Measurements from ENCODE around the gene MAGI2.

MAGI2 gene

DNA sequence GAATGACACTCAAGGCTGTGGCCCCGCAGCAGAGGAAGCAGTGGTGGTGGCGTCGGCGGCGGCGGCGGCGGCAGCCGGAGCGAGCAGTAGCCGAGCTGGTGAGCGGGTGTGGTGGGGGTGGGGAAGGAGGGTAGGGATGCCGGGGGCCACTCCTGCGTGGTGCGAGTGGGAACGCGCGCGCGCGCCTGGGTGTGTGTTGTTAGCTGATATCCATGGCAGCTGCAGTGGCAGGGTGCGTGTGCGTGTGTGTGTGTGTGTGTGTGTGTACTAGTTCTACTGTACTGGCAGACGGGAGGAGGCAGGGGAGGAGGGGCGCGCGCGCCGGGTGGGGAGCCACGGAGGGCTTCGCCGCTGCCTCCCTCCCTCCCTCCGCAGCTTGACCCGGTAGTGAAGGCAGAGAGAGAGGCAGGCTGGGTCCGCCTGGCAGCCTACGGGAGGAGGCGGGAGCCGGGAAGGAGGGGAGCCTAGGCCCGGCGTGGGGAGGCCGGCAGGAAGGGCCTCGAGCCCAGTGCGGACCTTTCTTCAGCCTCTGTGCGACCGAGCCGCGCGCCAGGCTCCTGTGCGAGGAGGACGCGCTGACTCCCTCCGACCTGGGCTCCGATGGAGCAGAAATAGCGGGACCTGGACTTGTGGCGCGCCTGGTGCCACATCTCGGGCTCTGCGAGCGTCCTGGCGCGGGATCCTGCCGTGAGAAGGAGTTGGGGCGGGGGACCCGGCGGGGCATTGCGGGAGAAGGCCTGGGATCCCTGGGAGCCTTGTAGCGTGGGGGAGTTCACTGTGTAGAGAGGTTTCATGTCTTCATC is at the start of gene MAGI2:
Gene MAGI2 (minus strand): TSS at position 110 of the 803 bp plus-strand sequence. CDS start 347 bp downstream, outside the sequence.
- peak; percentile 93 for DNase-seq (ENCODE audit: low read depth)

DNA sequence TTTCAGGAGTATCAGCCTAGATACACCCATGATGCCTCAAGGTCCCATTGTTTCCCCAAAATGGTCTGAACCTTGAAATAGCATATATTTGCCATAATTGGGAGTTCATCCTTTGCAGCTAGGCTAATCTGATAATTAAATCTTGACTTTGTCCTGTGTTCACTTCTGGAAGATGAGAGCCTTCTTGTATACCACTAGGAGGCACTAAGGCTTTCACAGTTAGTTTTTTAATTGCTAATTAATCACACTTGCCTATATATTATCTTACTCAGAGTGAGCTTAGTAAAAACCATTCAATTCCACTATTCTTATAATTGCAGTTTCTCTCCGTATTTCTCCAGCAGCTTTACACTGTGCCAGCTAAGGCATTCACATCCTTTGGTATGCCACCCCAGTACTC is 48.7 kb upstream of the MAGI2 start:
- DNase-seq (ENCODE audit: low read depth), result peak; percentile 15

DNA sequence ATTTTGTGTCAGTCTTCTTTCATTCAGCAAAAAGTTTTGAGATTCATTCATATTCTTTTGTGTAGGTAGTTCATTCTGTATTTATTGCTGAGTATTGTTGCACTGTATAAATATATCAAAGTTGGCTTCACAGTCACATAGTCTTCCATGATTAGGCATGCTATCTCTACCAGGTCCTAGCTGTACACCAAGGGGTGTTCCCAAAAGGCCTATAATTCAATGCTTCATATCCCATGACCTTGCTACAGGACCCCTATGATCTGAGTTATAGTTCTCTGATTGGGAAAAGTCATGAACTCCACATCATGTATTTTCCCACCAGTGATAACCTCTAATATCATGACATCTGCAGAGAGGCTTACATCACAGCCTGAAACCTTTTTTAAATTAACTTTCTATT is 47.3 kb upstream of the MAGI2 start:
- no peak for DNase-seq (ENCODE audit: low read depth)

DNA sequence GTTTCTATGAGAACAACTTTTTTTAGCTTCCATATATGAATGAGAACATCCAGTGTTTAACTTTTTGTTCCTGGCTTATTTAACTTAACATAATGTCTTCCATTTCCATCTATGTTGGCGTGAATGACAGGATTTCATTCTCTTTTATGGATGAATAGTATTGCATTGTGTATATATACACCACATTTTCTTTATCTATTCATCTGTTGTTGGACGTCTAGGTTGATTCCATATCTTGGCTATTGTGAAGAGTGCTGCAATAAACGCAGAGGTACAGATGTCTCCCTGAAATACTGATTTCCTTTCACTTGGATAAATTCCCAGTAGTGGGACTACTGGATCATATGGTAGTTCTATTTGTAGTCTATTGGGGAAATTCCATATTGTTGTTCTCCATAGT is 44.3 kb upstream of the MAGI2 start:
- no peak for DNase-seq (ENCODE audit: low read depth)

DNA sequence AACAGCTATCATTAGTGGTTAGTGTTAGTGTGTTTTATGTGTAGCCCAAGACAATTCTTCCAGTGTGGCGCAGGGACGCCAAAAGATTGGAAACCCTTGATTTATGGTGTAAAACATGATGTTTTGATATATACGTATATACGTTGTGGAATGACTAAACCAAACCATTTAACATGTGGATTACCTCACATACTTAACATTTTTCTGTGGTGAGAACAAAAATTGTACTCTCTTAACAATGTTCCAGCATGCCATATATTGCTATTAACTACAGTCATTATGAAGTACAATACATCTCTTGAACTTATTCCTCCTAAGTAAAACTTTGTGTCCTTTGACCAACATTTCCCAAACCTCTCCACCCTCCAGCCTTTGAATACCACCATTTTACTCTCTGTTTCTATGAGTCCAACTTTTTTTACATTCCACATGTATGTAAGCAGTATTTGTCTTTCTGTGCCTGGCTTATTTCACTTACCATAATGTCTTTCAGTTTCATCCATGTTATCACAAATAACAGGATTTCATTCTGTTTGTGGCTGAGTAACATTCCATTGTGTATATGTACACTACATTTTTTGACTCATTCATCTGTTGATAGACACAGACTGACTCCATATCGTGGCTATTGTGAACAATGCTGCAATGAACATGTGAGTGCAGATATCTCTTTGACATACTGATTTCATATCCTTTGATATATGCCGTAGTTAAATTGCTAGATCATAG is 42.2 kb upstream of the MAGI2 start:
- peak; percentile 91 for DNase-seq (ENCODE audit: low read depth)

DNA sequence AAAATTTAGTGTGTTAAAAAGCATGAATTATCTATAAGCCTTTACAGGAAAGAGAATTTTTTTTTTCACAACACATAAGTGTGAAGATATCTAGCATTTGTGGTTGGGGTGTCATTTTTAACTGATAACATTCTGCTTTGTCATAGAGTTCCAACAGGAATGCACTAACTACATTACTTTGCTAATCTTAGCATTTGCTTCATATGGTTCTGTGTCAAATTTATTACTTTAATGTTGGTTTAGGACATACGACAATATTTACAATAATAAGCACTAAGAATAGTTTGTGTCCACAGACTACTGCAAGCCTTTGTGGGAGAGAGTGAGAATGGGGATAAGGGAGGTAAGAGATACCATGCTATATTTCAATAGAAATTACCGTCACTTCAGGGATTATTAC is 40.6 kb upstream of the MAGI2 start:
- no peak for DNase-seq (ENCODE audit: low read depth)

DNA sequence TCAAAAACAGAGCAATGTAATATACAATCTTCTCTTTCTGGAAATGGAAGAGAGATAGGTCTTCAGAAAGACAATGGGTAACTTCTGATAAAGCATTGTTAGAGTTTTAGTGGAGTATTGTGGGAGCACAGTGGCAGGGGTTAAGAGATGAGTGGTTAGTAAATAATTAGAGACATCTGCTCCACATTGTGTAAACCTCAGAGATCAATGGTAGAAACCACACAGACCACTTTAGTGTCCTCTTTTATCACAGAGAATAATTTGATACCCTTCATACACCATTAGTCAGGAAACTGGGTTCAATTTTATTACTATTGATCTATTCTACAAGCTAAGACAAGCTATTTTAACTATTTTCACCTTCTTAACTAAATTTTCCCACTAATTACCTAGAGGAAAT is 35.9 kb upstream of the MAGI2 start:
- no peak for DNase-seq (ENCODE audit: low read depth)

DNA sequence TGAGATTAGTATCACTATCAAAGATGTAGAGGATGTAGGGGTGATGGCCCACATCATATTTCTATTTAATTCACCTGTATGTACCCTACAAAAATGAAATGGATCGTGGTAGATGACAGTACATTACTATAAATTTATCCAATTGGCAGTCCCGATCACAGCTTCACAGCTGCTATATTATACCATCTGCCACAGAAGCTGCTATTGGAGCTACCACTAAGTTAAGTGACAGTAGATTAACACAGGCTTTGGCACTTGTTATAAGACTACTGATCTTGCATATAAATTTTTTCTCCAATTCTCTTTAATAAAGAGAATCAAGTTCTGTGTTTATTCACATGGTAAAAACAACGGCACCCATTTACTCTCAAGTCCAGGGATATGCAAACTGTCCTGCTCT is 24.9 kb upstream of the MAGI2 start:
- DNase-seq (ENCODE audit: low read depth), result no peak

DNA sequence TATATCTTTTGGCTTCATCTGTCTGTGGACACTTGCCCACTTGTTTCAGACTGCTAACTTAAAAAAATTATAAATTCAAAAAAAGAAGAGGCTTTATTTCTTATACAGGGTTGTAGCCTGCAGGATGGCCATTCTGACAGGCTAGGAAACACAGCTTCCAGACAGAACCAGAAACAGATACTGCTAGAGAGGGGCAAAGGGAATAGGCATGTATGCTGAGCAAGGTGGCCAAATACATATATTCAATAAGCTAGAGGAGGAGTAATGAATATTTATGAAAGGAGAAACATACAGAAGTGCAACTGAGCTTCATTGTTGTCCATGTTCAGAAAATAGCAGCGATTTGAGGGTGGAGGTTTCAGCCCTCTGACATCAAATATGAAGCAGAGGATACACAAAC is 22.0 kb upstream of the MAGI2 start:
- no peak for DNase-seq (ENCODE audit: low read depth)

DNA sequence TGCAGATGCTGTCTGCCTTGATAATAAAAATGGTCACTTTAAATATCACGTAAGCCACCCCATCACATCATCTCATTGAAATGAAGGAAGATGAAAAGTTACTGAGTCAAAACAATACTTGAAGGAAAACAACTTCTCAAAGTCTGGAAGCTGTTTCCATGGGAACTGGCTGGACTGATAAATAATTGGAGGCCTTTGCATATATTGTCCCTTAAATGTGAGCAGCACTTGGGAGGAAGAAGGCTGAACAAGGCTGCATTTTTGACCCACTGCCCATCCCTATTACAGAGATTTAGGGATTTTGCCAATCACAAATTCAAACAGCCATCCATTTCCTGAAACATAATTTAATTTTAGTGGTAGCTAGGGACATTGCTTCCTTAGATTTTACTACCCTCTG is 18.2 kb upstream of the MAGI2 start:
- no peak for DNase-seq (ENCODE audit: low read depth)

DNA sequence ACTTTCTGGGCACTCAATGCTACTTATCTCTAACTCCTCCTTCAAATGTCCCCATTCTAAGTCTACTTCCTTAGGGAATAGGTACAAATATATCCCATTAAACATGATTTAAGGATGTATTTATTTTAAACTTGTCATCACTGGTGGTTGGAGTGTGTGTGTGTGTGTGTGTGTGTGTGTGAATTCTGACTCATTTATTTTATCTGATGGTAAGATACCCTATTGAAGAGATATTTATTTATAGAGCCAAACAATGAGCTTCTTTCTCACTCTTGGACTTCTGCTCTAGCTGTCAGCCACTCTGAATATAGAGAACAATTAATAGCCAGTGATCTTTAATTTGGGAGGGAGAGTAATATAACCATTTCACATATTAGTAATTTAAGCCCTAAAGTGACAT is 17.8 kb upstream of the MAGI2 start:
- DNase-seq (ENCODE audit: low read depth), result peak; percentile 22

DNA sequence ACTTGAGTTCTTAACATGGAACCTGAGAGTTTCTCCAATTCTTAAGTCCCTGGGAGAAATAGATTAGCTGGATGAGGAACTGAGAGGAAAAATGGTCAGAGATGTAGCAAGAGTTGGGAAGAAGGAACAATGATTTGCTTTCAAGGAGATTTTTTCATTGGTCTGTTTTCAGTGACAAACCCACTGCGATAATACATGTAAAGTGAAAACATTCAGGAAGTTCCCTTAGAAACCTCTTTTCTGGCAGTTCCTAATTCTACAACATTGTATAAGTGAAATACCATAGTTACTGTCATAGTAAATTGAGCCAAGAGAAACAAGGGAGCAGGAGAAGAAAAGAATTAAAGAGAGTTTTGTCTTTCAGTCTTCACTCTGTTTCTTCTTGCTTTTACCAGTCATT is 12.1 kb upstream of the MAGI2 start:
- no peak for DNase-seq (ENCODE audit: low read depth)

DNA sequence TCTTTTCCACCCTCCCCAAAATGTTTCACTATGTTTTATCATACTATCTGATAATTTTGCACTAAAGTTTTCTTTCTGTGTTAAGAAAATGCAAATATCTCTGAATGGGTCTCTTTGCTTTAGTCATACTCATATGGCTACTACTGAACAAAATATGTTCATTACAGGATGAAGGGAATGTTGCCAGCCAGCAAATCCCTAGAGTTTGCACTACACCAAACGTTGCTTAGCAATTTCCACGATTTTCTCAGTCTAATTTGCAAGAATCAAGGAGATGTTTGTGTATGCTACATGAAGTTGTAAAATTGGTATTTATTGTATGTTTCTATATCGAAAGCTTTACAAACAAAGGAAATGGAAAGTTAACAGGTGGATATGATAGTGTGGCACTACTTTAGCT is 10.6 kb upstream of the MAGI2 start:
- no peak for DNase-seq (ENCODE audit: low read depth)

DNA sequence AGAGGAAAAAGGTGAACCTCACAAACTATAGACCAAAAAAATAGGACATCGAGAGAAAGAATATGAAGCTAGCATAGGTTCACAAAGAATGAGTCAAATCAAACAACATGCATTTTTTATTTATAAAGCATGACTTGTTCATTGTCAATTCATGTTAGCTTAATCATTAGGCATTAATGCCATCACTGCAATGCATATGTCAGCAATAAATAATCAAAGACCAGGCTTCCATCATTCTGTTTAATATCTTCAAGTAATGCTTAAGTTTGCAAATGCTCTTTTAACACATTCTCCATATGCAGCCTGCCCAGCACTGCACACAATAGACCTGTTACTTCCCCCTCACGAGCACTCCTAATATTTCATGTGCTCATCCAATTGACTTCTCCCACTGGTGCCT is 8.9 kb upstream of the MAGI2 start:
- DNase-seq (ENCODE audit: low read depth), result no peak

DNA sequence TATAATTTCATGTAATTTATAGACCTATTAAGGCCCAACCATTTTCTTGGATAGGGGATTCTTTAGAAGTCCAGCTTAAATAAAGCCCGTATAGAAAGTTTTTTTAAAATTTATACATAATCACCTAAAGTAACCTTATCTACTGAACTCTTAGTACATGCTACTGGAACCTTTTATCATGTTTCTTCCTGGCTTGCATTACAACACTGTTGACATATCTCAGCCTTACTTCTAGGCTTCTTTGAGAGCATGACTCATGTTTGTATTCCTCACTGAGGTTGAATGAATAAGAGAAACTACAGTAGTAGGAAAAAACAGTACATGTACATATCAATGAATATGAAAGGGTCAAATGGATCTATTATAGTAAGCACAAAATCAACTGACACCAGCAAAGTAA is 8.2 kb upstream of the MAGI2 start:
- peak; percentile 94 for DNase-seq (ENCODE audit: low read depth)

DNA sequence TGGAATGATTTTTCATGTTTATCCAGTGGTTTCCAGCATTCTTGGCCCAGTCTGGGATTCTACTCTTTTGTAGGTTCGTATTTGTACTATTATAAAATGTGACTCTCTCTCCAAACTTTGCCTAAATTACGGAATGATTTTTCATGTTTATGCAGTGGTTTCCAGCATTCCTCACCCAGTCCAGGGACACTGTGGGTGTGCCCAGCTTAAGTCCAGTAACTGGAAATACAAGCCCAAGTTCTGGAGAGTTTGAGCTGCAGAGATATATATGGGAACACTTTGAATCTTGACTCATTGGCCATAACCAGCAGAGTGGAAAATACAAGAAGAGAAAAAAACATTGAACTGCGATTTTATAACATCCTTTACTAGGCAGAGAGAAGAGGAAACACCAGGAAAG is 5.9 kb upstream of the MAGI2 start:
- DNase-seq (ENCODE audit: low read depth), result peak; percentile 27

DNA sequence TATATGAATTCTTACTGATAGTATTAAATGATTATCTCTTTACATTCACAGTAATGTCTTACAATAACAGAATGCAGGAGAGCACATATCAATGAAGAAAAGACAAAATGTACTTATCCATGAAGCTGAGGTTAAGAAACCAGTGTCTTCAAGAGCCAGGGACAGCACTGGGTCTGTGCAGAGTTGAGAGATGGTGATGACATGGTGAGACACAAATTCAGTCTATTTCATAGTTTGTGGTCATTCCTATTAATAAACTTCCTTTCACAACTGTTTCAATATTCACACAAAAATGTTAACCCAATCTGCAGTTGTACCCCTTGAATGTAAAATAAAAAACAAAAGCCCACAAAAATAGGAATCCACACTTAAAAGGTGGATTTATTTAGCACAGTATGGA is 5.3 kb upstream of the MAGI2 start:
- peak; percentile 41 for DNase-seq (ENCODE audit: low read depth)

DNA sequence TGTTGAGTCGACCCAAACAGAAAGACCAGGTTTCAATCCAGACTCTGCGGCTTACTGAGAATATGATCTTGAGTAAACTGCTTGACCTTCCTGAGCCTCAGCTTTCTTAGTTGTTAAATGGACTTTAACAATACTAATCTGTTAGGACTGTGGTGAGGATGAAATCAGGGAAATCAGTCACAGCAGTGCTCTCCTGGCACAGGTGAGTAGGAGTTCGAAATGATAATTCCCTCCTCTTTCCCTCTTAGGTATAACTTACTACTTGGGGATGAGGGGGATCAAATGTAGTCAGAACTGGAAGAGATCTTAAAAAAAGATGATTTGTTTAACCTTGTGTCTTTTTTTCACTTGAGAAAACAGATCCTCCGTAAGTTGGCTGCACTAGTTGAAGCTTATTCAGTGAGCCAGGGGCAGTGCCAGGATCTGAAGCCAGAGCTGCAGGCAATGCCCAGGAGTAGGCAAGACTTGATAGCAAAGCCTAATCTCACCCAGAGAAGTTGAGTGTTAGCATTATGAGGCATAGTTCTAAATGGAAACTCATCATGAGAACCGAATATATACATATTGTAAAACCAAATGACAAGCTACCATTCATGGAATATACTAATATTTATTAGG is 1.8 kb upstream of the MAGI2 start:
- peak; percentile 17 for DNase-seq (ENCODE audit: low read depth)

DNA sequence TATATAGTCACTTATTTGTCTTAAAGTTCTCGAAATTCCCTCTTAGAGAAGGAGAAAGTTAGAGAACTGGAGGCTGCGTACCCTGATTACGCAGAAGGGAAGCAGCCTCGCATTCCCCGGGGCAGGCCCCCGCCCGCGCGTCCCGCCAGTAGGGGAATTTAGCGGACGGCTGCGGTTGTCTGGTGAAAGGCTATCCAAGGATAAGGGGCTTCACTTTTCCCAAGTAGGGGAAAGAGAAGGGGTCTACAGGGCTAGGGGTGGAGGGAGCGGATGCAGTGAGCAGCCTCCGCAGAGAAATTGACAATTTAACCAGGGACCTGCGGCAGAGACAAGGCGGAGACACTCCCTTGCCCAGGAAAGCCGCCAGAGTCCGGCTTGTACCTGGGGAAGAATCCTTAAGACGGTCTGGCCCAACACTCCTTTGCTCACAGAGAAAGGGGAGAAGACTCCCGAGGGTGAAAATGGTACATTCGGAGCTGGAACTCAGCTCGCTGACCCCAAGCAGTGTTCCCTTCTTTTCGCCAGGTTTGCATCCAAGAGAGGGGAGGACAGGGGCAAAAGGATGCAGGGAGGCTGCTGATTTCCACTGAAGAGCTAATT is 994 bp upstream of the MAGI2 start:
- peak; percentile 78 for DNase-seq (ENCODE audit: low read depth)

DNA sequence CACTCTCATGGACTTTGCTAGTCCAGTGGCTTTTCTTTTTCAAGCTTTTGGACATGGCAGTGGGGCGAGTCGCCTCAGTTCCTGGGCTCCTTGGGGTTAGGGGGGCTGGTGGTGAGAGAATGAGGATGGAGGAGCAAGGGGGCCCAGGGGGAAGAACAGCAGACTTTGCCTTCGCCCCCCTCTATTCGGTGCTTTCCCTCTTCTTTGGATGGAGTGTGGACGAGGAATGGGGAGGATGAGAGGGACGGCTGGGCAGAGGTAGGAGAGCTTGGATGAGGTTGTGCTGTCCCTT is 255 bp downstream of the MAGI2 start:
- no peak for DNase-seq (ENCODE audit: low read depth)

DNA sequence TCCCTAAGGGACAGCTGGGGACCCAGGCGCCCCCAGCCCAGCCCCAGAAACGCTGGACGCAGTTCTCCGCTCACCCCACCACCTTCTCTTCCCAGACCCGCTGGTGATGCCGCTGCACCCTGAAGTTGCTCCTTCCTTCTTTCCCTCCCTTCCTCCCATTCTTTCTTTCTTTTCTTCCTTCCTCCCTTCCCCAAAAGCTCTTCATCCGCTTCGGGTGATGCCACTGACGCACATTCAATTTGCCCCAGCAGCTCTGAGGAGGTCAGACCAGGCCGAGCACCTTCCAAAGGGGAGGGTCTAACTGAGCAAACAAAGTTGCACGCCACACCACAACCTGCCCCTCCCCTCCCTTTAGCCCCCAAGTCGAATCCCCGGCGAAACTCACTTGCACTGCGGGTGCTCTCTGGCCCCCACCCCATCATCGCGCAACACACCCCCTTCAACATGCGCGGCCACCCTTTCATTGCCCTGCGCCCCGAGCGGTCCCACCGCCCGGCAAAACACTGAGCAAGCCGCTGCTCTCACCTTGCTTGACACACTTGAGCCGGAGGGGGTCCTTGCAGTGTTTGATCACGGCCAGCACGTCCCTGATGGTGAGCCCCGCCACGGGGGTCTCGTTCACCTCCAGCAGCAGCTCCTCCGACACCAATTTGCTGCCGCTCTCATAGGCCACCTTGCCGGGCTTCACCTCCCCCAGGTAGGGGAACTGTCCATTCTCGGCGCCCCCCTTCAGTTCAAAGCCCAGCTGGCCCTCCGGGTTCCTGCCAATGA is 787 bp downstream of the MAGI2 start:
- peak; percentile 45 for DNase-seq (ENCODE audit: low read depth)

DNA sequence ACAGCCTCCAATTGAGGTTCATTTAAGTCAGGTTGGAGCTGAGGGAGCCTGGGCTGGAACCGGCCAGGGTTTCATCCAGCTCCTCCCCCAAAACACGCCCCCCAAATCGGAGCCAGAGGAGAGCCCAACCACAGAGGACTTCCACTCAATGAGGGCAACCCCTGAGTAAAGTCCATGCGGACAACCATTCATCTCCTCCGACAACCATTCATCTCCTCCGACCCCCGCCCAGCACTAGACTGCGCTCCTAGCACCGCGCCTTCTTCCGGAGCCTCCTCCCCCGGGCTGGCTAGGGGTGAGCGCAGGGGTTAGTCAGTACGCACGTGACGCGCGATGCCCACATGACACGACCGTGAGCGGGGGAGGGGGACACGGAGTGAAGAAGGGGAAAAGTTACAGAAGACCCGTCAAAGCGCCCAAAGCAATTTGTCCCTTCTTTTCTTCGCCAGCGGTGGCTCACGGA is 1.4 kb downstream of the MAGI2 start:
- peak; percentile 94 for DNase-seq (ENCODE audit: low read depth)
